ENCODE data around the gene CCDC188. TPM values are rescaled to one million over a fixed set of nuclear protein-coding genes. Genes with fewer than 3 reads are reported as not detected.

CCDC188 gene
- total RNA-seq, 2 donors from 2014 or later, result 0.22 to 0.32 TPM

DNA sequence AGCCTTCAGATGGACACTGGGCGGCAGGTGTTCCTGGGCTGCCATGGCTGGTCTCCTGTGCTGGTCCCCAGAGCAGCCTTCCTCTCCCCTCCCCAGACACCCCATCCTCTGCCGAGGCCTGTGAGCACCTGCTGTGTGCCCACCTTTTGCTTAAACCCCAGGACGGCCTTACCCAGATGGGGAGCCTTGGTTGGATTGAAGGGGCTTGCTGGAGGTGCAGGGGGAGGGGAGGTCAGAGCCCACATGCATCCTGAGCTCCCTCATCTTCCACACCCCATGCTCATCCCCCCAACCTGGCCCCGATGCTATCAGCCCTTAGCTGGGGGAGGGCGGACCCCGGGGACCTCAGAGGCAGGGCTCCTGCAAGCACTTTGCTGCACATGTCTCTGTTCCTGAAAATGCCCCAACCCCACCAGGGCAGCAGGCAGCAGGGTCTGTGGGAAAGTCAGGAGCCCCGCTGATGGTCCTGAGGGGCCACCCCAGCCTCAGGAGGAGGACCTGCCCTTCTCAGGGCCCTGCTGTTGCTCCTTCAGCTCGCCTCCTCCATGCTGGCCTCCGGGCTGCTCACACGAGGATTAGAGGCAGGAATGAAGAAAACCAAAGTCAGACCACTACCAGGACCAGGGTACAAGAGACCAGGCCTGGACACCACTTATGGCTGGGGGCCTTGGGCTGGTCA is 41.6 kb upstream of the CCDC188 start:
- TF ChIP-seq, protein P1, sequence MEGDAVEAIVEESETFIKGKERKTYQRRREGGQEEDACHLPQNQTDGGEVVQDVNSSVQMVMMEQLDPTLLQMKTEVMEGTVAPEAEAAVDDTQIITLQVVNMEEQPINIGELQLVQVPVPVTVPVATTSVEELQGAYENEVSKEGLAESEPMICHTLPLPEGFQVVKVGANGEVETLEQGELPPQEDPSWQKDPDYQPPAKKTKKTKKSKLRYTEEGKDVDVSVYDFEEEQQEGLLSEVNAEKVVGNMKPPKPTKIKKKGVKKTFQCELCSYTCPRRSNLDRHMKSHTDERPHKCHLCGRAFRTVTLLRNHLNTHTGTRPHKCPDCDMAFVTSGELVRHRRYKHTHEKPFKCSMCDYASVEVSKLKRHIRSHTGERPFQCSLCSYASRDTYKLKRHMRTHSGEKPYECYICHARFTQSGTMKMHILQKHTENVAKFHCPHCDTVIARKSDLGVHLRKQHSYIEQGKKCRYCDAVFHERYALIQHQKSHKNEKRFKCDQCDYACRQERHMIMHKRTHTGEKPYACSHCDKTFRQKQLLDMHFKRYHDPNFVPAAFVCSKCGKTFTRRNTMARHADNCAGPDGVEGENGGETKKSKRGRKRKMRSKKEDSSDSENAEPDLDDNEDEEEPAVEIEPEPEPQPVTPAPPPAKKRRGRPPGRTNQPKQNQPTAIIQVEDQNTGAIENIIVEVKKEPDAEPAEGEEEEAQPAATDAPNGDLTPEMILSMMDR (IDR thresholded peaks at IDR 0.05), result no peak
- H3K4me3 ChIP-seq, result no peak overlapping the region
- H3K9ac ChIP-seq (ENCODE audit: low read depth in 2 of 2, low read length in 2 of 2), result no peak overlapping the region
- H3K36me3 ChIP-seq, result no peaks in the 10 kb centered on the region
- H3K27ac ChIP-seq, result no peak overlapping the region
- no peaks in the 10 kb centered on the region for H3K4me1 ChIP-seq
- intact Hi-C loops (cut with DNase I), result no loop called here
- H3K27me3 ChIP-seq, result no peaks in the 10 kb centered on the region
- DNase-seq, result no peak
- no peaks in the 10 kb centered on the region for H3K9me3 ChIP-seq

DNA sequence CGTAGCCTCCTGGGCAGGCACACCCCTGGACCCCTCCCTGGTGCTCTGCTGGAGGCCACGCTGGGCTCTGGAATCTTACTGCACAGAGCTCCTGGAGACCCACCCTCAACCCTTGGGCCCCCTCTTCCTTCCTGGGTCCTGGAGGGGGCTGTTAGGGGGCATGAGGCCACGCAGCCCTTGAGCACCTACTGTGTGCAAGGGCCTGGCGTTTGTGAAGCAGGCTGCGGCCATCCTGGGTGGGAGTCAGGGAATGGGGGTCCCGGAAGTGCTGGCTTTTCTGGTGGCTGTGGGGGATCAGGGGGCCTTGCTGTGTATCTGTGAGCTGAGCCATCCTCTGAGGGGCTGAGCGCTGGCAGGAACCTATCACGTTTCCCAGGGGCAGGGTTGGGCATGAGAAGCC is 40.9 kb upstream of the CCDC188 start:
- TF ChIP-seq, protein P1 (IDR thresholded peaks at IDR 0.05), result no peak
- DNase-seq, result no peak
- H3K27me3 ChIP-seq, result no peaks in the 10 kb centered on the region
- no peaks in the 10 kb centered on the region for H3K4me1 ChIP-seq
- no peaks in the 10 kb centered on the region for H3K9me3 ChIP-seq
- intact Hi-C loops (cut with DNase I), result no loop called here
- H3K27ac ChIP-seq, result no peak overlapping the region
- H3K36me3 ChIP-seq, result no peaks in the 10 kb centered on the region
- no peak overlapping the region for H3K4me3 ChIP-seq
- H3K9ac ChIP-seq (ENCODE audit: low read depth in 2 of 2, low read length in 2 of 2), result no peak overlapping the region

DNA sequence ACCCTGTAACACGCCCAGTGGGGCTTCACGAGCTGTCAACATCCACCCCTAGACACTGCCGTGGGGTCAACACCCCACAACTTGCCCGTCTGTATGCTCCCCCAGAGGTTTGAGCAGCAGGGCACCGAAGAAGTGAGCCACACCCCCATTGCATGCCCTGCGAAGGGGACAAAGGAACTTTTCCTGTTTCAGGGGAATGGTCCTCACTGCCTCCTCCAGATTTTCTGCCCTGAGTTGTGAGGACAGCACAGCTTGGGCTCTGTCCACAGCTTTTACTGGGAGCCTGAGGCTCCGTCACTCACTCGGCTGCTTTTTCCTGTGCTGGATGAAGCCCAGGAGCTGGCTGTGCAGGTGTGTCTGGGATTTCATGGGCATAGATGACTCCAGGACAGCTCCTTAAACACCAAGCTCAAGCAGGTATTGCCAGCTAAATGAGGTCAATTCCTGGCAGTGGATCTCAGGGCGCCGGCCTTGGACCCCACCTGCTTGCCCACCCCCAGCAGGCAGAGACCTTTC is 40.2 kb upstream of the CCDC188 start:
- H3K36me3 ChIP-seq, result no peaks in the 10 kb centered on the region
- intact Hi-C loops (cut with DNase I), result no loop called here
- DNase-seq, result no peak
- H3K4me1 ChIP-seq, result no peaks in the 10 kb centered on the region
- no peak overlapping the region for H3K27ac ChIP-seq
- TF ChIP-seq, protein P1 (IDR thresholded peaks at IDR 0.05), result no peak
- no peak overlapping the region for H3K4me3 ChIP-seq
- H3K9me3 ChIP-seq, result no peaks in the 10 kb centered on the region
- H3K27me3 ChIP-seq, result no peaks in the 10 kb centered on the region
- H3K9ac ChIP-seq (ENCODE audit: low read depth in 2 of 2, low read length in 2 of 2), result no peak overlapping the region

DNA sequence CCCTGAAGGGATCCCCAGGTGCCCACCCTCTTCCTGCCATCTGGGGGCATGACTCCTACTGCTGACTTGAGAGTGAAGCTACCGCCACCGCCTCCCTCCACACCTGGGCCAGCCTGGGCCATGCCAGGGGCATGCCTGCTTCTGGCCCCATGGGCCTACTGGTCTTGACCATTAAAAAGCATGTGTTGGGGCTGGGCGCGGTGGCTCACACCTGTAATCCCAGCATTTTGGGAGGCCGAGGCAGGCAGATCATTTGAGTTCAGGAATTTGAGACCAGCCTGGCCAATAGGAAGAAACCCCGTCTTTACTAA is 37.7 kb upstream of the CCDC188 start:
- no peaks in the 10 kb centered on the region for H3K4me1 ChIP-seq
- H3K9me3 ChIP-seq, result no peaks in the 10 kb centered on the region
- no peak overlapping the region for H3K9ac ChIP-seq (ENCODE audit: low read depth in 2 of 2, low read length in 2 of 2)
- TF ChIP-seq, protein P1 (IDR thresholded peaks at IDR 0.05), result no peak
- DNase-seq, result no peak
- intact Hi-C loops (cut with DNase I), result no loop called here
- H3K4me3 ChIP-seq, result no peak overlapping the region
- no peaks in the 10 kb centered on the region for H3K36me3 ChIP-seq
- H3K27ac ChIP-seq, result no peak overlapping the region
- no peaks in the 10 kb centered on the region for H3K27me3 ChIP-seq

DNA sequence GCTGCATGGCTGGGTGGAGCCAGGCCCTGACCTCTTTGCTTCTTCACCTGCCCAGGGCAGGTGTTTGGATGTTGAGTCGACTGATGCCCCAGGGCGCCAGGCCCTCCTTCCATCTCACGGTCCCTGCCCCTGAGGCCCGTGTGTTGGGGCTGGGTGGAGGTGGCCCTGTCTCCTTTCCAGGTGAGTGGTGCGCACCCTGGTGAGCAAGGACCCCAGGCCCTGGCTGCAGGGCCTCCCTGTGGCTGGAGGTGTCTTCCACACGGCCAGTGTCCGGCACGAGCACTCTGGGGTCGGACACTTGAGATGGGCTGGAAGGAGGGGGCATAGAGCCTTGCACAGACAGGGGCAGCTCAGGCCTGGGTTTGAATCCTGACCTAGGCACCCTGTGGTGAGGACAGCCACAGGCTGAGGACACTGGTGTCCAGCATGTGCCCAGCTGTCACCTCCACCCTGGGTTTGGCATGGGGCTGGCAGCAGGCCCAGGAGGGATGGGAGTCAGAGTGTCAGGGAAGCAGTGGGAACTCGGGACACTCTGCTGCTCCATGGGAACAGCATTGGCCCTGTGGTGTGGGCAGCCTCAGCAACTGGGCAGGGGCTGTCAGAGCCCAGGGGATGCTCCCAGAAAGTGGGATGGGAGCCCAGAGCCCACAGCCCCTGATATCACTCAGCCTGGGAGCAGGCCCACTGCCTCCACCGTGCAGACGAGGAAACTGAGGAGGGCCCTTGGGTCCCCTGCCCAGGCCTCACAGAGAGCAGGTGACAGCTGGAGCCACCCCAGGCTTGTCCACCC is 37.1 kb upstream of the CCDC188 start:
- no peaks in the 10 kb centered on the region for H3K36me3 ChIP-seq
- H3K27ac ChIP-seq, result no peak overlapping the region
- no peaks in the 10 kb centered on the region for H3K27me3 ChIP-seq
- TF ChIP-seq, protein P1 (IDR thresholded peaks at IDR 0.05), result no peak
- H3K9me3 ChIP-seq, result no peaks in the 10 kb centered on the region
- H3K4me3 ChIP-seq, result no peak overlapping the region
- no peak for DNase-seq
- no peaks in the 10 kb centered on the region for H3K4me1 ChIP-seq
- H3K9ac ChIP-seq (ENCODE audit: low read depth in 2 of 2, low read length in 2 of 2), result no peak overlapping the region
- intact Hi-C loops (cut with DNase I), result no loop called here
